Measurements from ENCODE around the gene ATP9B. TPM values are rescaled to one million over a fixed set of nuclear protein-coding genes. Genes with fewer than 3 reads are reported as not detected.

ATP9B gene
- total RNA-seq, 4 donors from 2014 or later, result 26.0 to 37.4 (median 30.5) TPM

GRCh38 chr18:79117385-79117784 is 48.2 kb downstream of the ATP9B start:
- no peak overlapping the region for H3K4me3 ChIP-seq
- no peak for TF ChIP-seq POLR2A (IDR thresholded peaks at IDR 0.05; ENCODE audit: low read depth)
- TF ChIP-seq EP300 (IDR thresholded peaks at IDR 0.05), result no peak
- no peak for TF ChIP-seq CTCF (IDR thresholded peaks at IDR 0.05)
- TF ChIP-seq POLR2AphosphoS5 (IDR thresholded peaks at IDR 0.05), result no peak
- peaks cover 8 to 26% (median 15%) of the 10 kb centered on the region in 4 donors for H3K36me3 ChIP-seq
- WGBS, result 77% methylated on average over 3 of the region's 3 CpGs
- no peak overlapping the region for H3K27ac ChIP-seq (replicated peaks in 1 of 4)
- H3K9me3 ChIP-seq, result no peaks in the 10 kb centered on the region
- H3K4me1 ChIP-seq, result no peaks in the 10 kb centered on the region
- intact Hi-C loops (cut with DNase I), result no loop called here
- no peak for DNase-seq (ENCODE audit: extremely low spot score)
- no peaks in the 10 kb centered on the region for H3K27me3 ChIP-seq

GRCh38 chr18:79117788-79118187 is 48.6 kb downstream of the ATP9B start:
- Histone ChIP-seq H3K27me3 (no peaks in the 10 kb centered on the region), H3K4me3 (no peak overlapping the region), H3K4me1 (no peaks in the 10 kb centered on the region), H3K36me3 (peaks cover 8 to 26% (median 15%) of the 10 kb centered on the region in 4 donors), H3K27ac (replicated peaks in 1 of 4) (no peak overlapping the region), H3K9me3 (no peaks in the 10 kb centered on the region)
- WGBS, result 69% methylated on average over 1 of the region's 1 CpG
- TF ChIP-seq POLR2A (IDR thresholded peaks at IDR 0.05; ENCODE audit: low read depth) (no peak), CTCF (IDR thresholded peaks at IDR 0.05) (no peak), POLR2AphosphoS5 (IDR thresholded peaks at IDR 0.05) (no peak)
- intact Hi-C loops (cut with DNase I), result no loop called here
- no peak for DNase-seq (ENCODE audit: extremely low spot score)

GRCh38 chr18:79118797-79119196 is 49.6 kb downstream of the ATP9B start:
- TF ChIP-seq CTCF (IDR thresholded peaks at IDR 0.05) (no peak), POLR2A (IDR thresholded peaks at IDR 0.05; ENCODE audit: low read depth) (no peak), EP300 (IDR thresholded peaks at IDR 0.05) (no peak), POLR2AphosphoS5 (IDR thresholded peaks at IDR 0.05) (no peak)
- H3K4me1 ChIP-seq, result no peaks in the 10 kb centered on the region
- H3K36me3 ChIP-seq, result peaks cover 2 to 25% (median 13%) of the 10 kb centered on the region in 4 donors
- H3K27ac ChIP-seq (replicated peaks in 1 of 4), result no peak overlapping the region
- no peak for DNase-seq (ENCODE audit: extremely low spot score)
- H3K27me3 ChIP-seq, result no peaks in the 10 kb centered on the region
- intact Hi-C loops (cut with DNase I), result no loop called here
- whole genome bisulfite sequencing, result 90% methylated on average over 5 of the region's 5 CpGs
- no peaks in the 10 kb centered on the region for H3K9me3 ChIP-seq
- H3K4me3 ChIP-seq, result no peak overlapping the region

GRCh38 chr18:79121746-79122474 is 52.7 kb downstream of the ATP9B start:
- no peak overlapping the region for H3K4me3 ChIP-seq
- no peaks in the 10 kb centered on the region for H3K4me1 ChIP-seq
- intact Hi-C loops (cut with DNase I), result no loop called here
- TF ChIP-seq POLR2AphosphoS5 (IDR thresholded peaks at IDR 0.05), result no peak
- TF ChIP-seq CTCF (IDR thresholded peaks at IDR 0.05), result no peak
- TF ChIP-seq POLR2A (IDR thresholded peaks at IDR 0.05; ENCODE audit: low read depth), result no peak
- no peak for TF ChIP-seq EP300 (IDR thresholded peaks at IDR 0.05)
- DNase-seq (ENCODE audit: extremely low spot score), result no peak
- H3K9me3 ChIP-seq, result no peaks in the 10 kb centered on the region
- peaks cover 0 to 24% (median 9%) of the 10 kb centered on the region in 4 donors for H3K36me3 ChIP-seq
- no peaks in the 10 kb centered on the region for H3K27me3 ChIP-seq
- no peak overlapping the region for H3K27ac ChIP-seq (replicated peaks in 1 of 4)
- WGBS, result 94% methylated on average over 2 of the region's 2 CpGs

- 37% methylated on average over 2 of the region's 2 CpGs for WGBS
- DNase-seq (ENCODE audit: extremely low spot score), result no peak
These were observed 54.8 kb downstream of the ATP9B start for GRCh38 chr18:79123948-79124347.

More at GRCh38 chr18:79123948-79124347, 54.8 kb downstream of the ATP9B start:
- Histone ChIP-seq H3K36me3 (peaks cover 5 to 37% (median 19%) of the 10 kb centered on the region in 4 donors), H3K9me3 (no peaks in the 10 kb centered on the region), H3K27ac (replicated peaks in 1 of 4) (no peak overlapping the region), H3K27me3 (no peaks in the 10 kb centered on the region), H3K4me1 (no peaks in the 10 kb centered on the region), H3K4me3 (no peak overlapping the region)
- intact Hi-C loops (cut with DNase I), result no loop called here
- TF ChIP-seq CTCF (IDR thresholded peaks at IDR 0.05), result no peak
- no peak for TF ChIP-seq EP300 (IDR thresholded peaks at IDR 0.05)
- TF ChIP-seq POLR2AphosphoS5 (IDR thresholded peaks at IDR 0.05), result no peak
- no peak for TF ChIP-seq POLR2A (IDR thresholded peaks at IDR 0.05; ENCODE audit: low read depth)
